Endodermal cell (in vitro differentiated cells): ENCODE measurements around the gene C9orf57. TPM values are rescaled to one million over a fixed set of nuclear protein-coding genes. Genes with fewer than 3 reads are reported as not detected.
"Not testable (repeated sequence)": the region's sequence is repeated elsewhere in the genome, so short reads cannot be mapped to it uniquely, and the experiment has no call there.

Experiments
- DNase-seq: peaks from one replicate; pipeline ENCODE4 v3.0.0-alpha.2; 2017
- H3K27ac ChIP-seq: 2 replicates; pipeline ENCODE4 v1.5.1; 2013; ENCODE audit warnings: mild to moderate bottlenecking, low read depth, low read length, moderate library complexity
- H3K27me3 ChIP-seq: 2 replicates; pipeline ENCODE4 v1.6.1; 2013; ENCODE audit warnings: mild to moderate bottlenecking, low read length, moderate library complexity; ENCODE audit not compliant: insufficient read depth, control insufficient read depth, poor library complexity, severe bottlenecking
- H3K36me3 ChIP-seq: 2 replicates; pipeline ENCODE4 v1.7.0; 2013; ENCODE audit warnings: mild to moderate bottlenecking, low read length, moderate library complexity; ENCODE audit not compliant: control insufficient read depth, insufficient read depth
- H3K4me1 ChIP-seq: one replicate; pipeline ENCODE4 v1.7.0; 2013; ENCODE audit warnings: low read length; ENCODE audit not compliant: control insufficient read depth, insufficient read depth
- H3K4me3 ChIP-seq: 2 replicates; pipeline ENCODE4 v1.5.1; 2013; ENCODE audit warnings: mild to moderate bottlenecking, low read length, moderate library complexity
- H3K9ac ChIP-seq: 2 replicates; pipeline ENCODE4 v1.6.1; 2013; ENCODE audit warnings: mild to moderate bottlenecking, low read length, moderate library complexity; ENCODE audit not compliant: poor library complexity, severe bottlenecking; ENCODE audit errors: extremely low read depth
- H3K9me3 ChIP-seq: 2 replicates; pipeline ENCODE4 v1.6.1; 2013; ENCODE audit warnings: mild to moderate bottlenecking, low read length, moderate library complexity; ENCODE audit not compliant: control insufficient read depth
- H3K27ac Mint-ChIP-seq: 2 replicates; pipeline ENCODE4 v1.8.0; 2020; ENCODE audit warnings: mixed read lengths
- H3K27me3 Mint-ChIP-seq: 2 replicates; pipeline ENCODE4 v1.8.0; 2021; ENCODE audit warnings: mild to moderate bottlenecking, mixed read lengths; ENCODE audit not compliant: insufficient read depth
- H3K36me3 Mint-ChIP-seq: 2 replicates; pipeline ENCODE4 v1.8.0; 2020; ENCODE audit warnings: low read depth, mixed read lengths
- H3K4me1 Mint-ChIP-seq: 2 replicates; pipeline ENCODE4 v1.8.0; 2020; ENCODE audit warnings: mixed read lengths
- H3K4me3 Mint-ChIP-seq: 2 replicates; pipeline ENCODE4 v1.8.0; 2020; ENCODE audit warnings: mild to moderate bottlenecking, moderate library complexity, mixed read lengths
- H3K9me3 Mint-ChIP-seq: 2 replicates; pipeline ENCODE4 v1.8.0; 2020; ENCODE audit warnings: mild to moderate bottlenecking, mixed read lengths
- WGBS, 2 experiments: methylation state at CpG; one replicate each; pipeline versions ENCODE4 v1.1.5 to v1.1.7; 2013; ENCODE audit warnings: missing lambda C conversion rate in 2 of 2, mixed read lengths in 1 of 2; ENCODE audit not compliant: insufficient coverage in 1 of 2, insufficient read length in 1 of 2; 5-methylcytosine and 5-hydroxymethylcytosine counted together
- total RNA-seq, 2 donors: library from RNA; stranded (reverse); fragmentation: NEBNext Ultra II Directional in 1 of 2; extraction: Animal tissue kit (Norgen Biotek cat#: 25700) in 1 of 2; gene quantifications; 2 replicates in 1 of 2; 3 replicates in 1 of 2; pipeline ENCODE4 v1.2.1, GENCODE V29; 2021
- TF ChIP-seq, protein P1 (sequence below): fragments of 200-600 bp; sonication (generic); conservative IDR thresholded peaks from 2 replicates; pipeline ENCODE4 v1.5.0; 2021; ENCODE audit warnings: antibody characterized with exemption, mild to moderate bottlenecking

Gene C9orf57
- total RNA-seq, 2 donors from 2014 or later, result not detected

DNA sequence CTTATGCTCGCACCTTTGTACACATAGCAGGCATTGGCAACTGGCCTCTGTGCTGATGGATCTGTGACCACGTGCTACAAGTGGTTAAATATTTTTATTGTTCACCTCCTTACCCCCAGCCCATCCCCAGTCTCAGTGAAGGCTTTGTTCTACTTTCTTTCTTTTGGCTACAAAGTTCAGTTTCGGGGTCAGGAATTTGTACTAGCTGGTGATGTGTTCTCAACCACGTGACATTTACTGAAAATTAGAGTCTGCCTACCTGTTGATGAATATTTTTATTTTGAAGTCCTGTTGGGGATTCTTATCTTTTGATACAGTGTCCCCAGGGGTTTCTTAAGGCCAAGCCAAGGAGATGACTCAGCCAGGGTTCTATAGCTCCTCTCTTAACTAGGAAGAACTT, 47.8 kb downstream of the C9orf57 start:
- Histone ChIP-seq H3K9ac (no peak overlapping the region), H3K9me3 (no peaks in the 10 kb centered on the region), H3K4me3 (no peak overlapping the region), H3K4me1 (no peaks in the 10 kb centered on the region), H3K27me3 (no peaks in the 10 kb centered on the region), H3K27ac (no peak overlapping the region), H3K36me3 (no peaks in the 10 kb centered on the region)
- TF ChIP-seq, protein P1, sequence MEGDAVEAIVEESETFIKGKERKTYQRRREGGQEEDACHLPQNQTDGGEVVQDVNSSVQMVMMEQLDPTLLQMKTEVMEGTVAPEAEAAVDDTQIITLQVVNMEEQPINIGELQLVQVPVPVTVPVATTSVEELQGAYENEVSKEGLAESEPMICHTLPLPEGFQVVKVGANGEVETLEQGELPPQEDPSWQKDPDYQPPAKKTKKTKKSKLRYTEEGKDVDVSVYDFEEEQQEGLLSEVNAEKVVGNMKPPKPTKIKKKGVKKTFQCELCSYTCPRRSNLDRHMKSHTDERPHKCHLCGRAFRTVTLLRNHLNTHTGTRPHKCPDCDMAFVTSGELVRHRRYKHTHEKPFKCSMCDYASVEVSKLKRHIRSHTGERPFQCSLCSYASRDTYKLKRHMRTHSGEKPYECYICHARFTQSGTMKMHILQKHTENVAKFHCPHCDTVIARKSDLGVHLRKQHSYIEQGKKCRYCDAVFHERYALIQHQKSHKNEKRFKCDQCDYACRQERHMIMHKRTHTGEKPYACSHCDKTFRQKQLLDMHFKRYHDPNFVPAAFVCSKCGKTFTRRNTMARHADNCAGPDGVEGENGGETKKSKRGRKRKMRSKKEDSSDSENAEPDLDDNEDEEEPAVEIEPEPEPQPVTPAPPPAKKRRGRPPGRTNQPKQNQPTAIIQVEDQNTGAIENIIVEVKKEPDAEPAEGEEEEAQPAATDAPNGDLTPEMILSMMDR, result no peak
- Mint-ChIP-seq H3K27ac (no peak overlapping the region), H3K4me1 (peaks cover 3% of the 10 kb centered on the region), H3K27me3 (no peaks in the 10 kb centered on the region), H3K4me3 (no peak overlapping the region), H3K9me3 (no peaks in the 10 kb centered on the region), H3K36me3 (no peaks in the 10 kb centered on the region)
- DNase-seq, result no peak
- WGBS, 2 experiments, result 80 to 96% methylated on average over 1 to 4 of the region's 4 CpGs

DNA sequence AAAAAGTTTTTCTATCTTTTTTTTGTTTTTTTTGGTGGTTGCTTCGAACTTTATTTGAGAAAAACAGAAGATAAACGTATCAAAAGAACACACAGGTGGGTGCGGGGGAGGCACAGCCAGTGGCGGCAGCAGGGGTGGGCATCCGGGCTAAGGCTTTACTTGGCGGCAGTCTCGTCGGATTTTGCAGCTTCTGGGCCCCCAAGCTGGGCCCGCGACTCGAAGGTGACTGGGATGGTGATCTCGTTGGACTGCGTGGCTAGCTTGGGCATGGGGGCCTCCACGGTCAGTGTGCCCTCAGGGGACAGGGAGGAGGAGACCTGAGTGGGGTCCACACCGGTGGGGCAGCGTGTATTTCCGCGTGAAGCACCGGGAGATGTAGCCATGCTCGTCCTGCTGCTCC, 52.7 kb downstream of the C9orf57 start:
- not testable (repeated sequence) for H3K9ac ChIP-seq, H3K36me3 Mint-ChIP-seq, H3K27me3 ChIP-seq, H3K27ac ChIP-seq, DNase-seq, H3K36me3 ChIP-seq, H3K4me1 Mint-ChIP-seq, H3K4me1 ChIP-seq, H3K4me3 ChIP-seq, H3K9me3 Mint-ChIP-seq, H3K4me3 Mint-ChIP-seq, H3K27me3 Mint-ChIP-seq, H3K9me3 ChIP-seq
- H3K27ac Mint-ChIP-seq, result peak overlapping the region; percentile 44
- 90% methylated on average over 20 of the region's 20 CpGs; no CpG with 5 or more reads in 1 of the 2 experiments for WGBS, 2 experiments

DNA sequence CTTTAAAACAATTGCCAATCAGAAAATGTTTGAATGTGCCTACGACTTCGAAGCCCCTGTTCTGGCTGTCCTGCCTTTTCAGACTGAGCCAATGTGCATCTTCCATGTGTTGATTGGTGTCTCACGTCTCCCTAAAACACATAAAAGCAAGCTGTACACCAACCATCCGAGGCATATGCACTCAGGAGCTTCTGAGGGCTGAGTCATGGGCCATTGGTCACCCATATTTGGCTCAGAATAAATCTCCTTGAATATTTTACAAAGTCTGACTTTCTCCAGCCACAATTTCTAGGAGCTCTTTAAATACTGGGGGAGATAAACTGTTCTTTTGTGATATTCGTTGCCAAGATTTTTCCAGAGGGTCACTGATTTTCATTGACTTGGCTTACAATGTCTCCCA, 53.9 kb downstream of the C9orf57 start:
- no peaks in the 10 kb centered on the region for H3K27me3 Mint-ChIP-seq
- H3K4me1 ChIP-seq, result no peaks in the 10 kb centered on the region
- no peak overlapping the region for H3K9ac ChIP-seq
- DNase-seq, result no peak
- no peak overlapping the region for H3K4me3 ChIP-seq
- H3K27ac ChIP-seq, result no peak overlapping the region
- peaks cover 3% of the 10 kb centered on the region for H3K36me3 Mint-ChIP-seq
- WGBS, 2 experiments, result 85 to 92% methylated on average over 2 to 5 of the region's 5 CpGs
- H3K4me3 Mint-ChIP-seq, result no peak overlapping the region
- H3K36me3 ChIP-seq, result no peaks in the 10 kb centered on the region
- H3K27me3 ChIP-seq, result no peaks in the 10 kb centered on the region
- TF ChIP-seq, protein P1, result no peak
- peaks cover 4% of the 10 kb centered on the region for H3K4me1 Mint-ChIP-seq
- H3K27ac Mint-ChIP-seq, result no peak overlapping the region
- peaks cover 9% of the 10 kb centered on the region for H3K9me3 ChIP-seq
- H3K9me3 Mint-ChIP-seq, result peaks cover 4% of the 10 kb centered on the region

DNA sequence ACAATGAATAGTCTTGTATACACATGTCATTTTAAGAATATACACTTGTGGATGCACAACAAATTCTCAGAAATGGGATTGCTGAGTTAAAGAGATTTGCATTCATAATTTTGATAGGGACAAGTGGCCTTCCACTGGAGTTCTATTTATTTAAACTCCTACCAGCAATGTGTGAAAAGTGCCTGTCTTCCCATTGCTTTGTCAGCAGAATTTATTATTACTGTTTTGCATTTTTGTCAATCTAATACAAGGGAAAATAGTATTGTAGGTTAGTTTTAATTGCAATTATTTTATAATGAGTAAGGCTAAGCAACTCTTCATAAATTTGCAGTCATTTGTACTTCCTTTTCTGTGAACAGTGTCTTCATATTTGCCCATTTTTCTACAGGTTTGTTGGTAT, 55.0 kb downstream of the C9orf57 start:
- TF ChIP-seq, protein P1, result no peak

More for the DNA sequence above, 55.0 kb downstream of the C9orf57 start:
- Histone ChIP-seq H3K27me3 (no peaks in the 10 kb centered on the region), H3K36me3 (no peaks in the 10 kb centered on the region), H3K27ac (no peak overlapping the region), H3K9me3 (peaks cover 15% of the 10 kb centered on the region), H3K4me3 (no peak overlapping the region), H3K9ac (no peak overlapping the region), H3K4me1 (no peaks in the 10 kb centered on the region)
- peaks cover 4% of the 10 kb centered on the region for H3K4me1 Mint-ChIP-seq
- peaks cover 7% of the 10 kb centered on the region for H3K36me3 Mint-ChIP-seq
- no peak overlapping the region for H3K4me3 Mint-ChIP-seq
- no peak overlapping the region for H3K27ac Mint-ChIP-seq
- DNase-seq, result no peak
- no peaks in the 10 kb centered on the region for H3K27me3 Mint-ChIP-seq
- peaks cover 14% of the 10 kb centered on the region for H3K9me3 Mint-ChIP-seq
